Body of pancreas (tissue), 4 donors: ENCODE measurements around the gene TMEM8B.

Experiments
- POLR2A ChIP-seq, 3 donors: fragments of 450-650 bp; IDR thresholded peaks; one replicate each; pipeline ENCODE4 v1.6.1; 2016; ENCODE audit warnings: antibody characterized with exemption in 3 of 3, mild to moderate bottlenecking in 2 of 3
- TF ChIP-seq, protein P1 (sequence below), 7 experiments: fragments of 450-650 bp in 4 of 7; fragments of 200-600 bp in 3 of 7; sonication (generic) in 3 of 7; IDR thresholded peaks; one replicate each; pipeline ENCODE4 v1.5.1; 2016 to 2019; ENCODE audit warnings: antibody characterized with exemption in 7 of 7

DNA sequence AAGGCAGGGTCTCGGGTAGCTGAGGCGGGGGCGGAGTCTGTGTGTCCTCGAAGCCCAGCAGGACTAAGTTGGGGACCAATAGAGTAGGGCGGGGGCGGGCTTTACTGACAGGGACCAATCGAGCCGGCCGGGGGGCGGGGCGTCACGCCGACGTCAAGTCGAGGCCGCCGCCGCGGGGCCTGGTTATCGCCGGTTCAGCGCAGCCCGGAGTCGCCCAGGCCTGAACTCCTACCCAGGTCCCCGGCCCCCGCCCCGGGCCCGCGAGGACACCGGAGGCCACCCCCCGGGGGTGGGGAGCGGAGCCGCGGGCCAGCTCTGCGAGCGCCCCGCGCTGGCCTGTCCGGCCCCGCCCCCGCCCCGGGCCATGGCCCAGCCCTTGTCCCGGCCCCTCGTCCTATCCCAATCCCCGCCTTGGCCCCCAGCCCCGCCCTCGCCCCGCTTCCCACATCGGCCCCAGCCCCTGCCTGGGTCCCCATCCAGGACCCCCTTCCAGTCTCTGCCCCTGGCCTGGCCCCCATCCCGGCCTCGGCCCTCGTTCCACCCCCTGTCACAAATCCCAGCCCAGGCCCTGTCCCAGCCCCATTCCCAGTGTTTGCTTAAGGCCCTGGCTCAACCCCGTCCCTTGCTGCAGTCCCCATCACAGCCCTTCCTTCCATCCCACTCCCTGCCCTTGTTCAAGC is at the start of gene TMEM8B:
- TF ChIP-seq, protein P1, sequence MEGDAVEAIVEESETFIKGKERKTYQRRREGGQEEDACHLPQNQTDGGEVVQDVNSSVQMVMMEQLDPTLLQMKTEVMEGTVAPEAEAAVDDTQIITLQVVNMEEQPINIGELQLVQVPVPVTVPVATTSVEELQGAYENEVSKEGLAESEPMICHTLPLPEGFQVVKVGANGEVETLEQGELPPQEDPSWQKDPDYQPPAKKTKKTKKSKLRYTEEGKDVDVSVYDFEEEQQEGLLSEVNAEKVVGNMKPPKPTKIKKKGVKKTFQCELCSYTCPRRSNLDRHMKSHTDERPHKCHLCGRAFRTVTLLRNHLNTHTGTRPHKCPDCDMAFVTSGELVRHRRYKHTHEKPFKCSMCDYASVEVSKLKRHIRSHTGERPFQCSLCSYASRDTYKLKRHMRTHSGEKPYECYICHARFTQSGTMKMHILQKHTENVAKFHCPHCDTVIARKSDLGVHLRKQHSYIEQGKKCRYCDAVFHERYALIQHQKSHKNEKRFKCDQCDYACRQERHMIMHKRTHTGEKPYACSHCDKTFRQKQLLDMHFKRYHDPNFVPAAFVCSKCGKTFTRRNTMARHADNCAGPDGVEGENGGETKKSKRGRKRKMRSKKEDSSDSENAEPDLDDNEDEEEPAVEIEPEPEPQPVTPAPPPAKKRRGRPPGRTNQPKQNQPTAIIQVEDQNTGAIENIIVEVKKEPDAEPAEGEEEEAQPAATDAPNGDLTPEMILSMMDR (IDR thresholded peaks at IDR 0.05), result no peak
- TF ChIP-seq POLR2A (IDR thresholded peaks at IDR 0.05), result peak in 1 of 3 donors; percentile 56
